Mammary epithelial cell (primary cell): ENCODE results near the gene PARD6A.

ENCODE experiments used
- EZH2 ChIP-seq: IDR thresholded peaks from 2 replicates; pipeline ENCODE4 v1.6.1; 2012; ENCODE audit warnings: low read length, inconsistent platforms, borderline replicate concordance
- TF ChIP-seq, protein P1 (sequence below), 2 donors: IDR thresholded peaks in 1 of 2; conservative IDR thresholded peaks in 1 of 2; 2 replicates each; pipeline ENCODE4 v1.5.1; 2011 to 2012; ENCODE audit warnings: inconsistent platforms in 2 of 2, low read length in 2 of 2, mild to moderate bottlenecking in 2 of 2, control low read depth in 1 of 2, low read depth in 1 of 2; ENCODE audit not compliant: insufficient read depth in 1 of 2; ENCODE audit errors: extremely low read depth in 1 of 2

DNA sequence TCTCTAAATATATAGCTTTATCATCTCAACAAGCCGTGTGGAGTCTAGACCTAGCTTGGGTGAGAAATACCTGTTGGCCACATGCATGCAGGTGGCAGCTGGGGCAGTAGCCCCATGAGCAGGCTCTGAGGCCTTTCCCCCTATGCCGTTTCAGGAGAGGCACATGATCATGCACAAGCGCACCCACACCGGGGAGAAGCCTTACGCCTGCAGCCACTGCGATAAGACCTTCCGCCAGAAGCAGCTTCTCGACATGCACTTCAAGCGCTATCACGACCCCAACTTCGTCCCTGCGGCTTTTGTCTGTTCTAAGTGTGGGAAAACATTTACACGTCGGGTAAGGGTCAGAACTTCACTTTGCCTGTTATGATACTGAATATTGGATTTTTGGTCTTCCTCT is 32.5 kb upstream of the PARD6A start:
- TF ChIP-seq, protein P1, sequence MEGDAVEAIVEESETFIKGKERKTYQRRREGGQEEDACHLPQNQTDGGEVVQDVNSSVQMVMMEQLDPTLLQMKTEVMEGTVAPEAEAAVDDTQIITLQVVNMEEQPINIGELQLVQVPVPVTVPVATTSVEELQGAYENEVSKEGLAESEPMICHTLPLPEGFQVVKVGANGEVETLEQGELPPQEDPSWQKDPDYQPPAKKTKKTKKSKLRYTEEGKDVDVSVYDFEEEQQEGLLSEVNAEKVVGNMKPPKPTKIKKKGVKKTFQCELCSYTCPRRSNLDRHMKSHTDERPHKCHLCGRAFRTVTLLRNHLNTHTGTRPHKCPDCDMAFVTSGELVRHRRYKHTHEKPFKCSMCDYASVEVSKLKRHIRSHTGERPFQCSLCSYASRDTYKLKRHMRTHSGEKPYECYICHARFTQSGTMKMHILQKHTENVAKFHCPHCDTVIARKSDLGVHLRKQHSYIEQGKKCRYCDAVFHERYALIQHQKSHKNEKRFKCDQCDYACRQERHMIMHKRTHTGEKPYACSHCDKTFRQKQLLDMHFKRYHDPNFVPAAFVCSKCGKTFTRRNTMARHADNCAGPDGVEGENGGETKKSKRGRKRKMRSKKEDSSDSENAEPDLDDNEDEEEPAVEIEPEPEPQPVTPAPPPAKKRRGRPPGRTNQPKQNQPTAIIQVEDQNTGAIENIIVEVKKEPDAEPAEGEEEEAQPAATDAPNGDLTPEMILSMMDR (conservative IDR thresholded peaks at IDR 0.05 in 1 of 2, IDR thresholded peaks at IDR 0.05 in 1 of 2; ENCODE audit: extremely low read depth in 1 of 2, insufficient read depth in 1 of 2, low read depth in 1 of 2, low read length in 2 of 2): no peak
- no peak for TF ChIP-seq EZH2
